GM21528 (cell line): Measurements from ENCODE around the gene ITGA6.

Experiments
- ATAC-seq: cut with Tn5 transposase; IDR thresholded peaks from one replicate; pipeline ENCODE4 v1.9.1; 2021; ENCODE audit warnings: mild to moderate bottlenecking, moderate library complexity; ENCODE audit not compliant: unreplicated experiment, low FRiP score

ITGA6 gene

DNA sequence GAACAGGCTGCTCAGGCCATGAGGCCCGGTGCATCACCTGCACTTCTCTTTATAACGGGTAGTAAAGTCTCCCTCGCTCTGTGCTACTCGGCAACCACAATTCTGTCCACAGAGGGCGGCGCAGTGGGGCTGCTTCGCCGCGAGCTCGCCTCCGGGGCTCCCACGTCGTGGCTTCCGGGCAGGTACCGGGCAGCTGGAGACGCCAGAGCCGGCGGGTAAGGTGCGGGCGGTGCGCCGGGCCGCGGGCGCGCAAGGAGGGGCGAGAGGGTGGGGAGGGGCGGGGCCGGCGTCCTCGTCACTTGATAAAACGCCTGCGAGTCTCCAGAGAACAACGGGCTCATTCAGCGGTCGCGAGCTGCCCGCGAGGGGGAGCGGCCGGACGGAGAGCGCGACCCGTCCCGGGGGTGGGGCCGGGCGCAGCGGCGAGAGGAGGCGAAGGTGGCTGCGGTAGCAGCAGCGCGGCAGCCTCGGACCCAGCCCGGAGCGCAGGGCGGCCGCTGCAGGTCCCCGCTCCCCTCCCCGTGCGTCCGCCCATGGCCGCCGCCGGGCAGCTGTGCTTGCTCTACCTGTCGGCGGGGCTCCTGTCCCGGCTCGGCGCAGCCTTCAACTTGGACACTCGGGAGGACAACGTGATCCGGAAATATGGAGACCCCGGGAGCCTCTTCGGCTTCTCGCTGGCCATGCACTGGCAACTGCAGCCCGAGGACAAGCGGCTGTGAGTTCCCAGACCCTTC is at the start of gene ITGA6:
ITGA6 (plus strand) TSS at position 331 of the 734 bp plus-strand sequence.
- no peak for ATAC-seq

- ATAC-seq, result no peak
Observed at GRCh38 chr2:172380436-172381274, 46.7 kb upstream of the ITGA6 start.

- no peak for ATAC-seq
Observed at GRCh38 chr2:172381275-172382027, 45.9 kb upstream of the ITGA6 start.

DNA sequence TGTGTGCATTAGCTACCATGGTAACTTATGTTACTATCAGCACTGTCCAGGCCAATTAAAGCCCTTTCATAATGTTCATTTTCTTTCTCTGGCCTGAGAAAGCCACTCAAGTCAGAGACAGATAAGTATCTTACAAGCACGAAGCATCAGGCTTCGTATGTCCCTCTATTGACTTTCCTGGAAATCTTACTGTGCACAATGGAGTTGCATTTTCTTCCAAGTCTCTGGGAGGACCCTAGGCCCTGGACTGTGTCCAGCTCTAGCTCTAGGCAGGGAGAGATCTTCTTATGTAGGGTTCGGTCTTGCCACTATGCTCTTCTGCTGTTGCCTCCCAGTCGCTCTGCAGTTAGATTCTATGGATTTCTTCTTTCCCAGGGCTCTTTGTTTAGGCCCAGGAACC is 40.0 kb upstream of the ITGA6 start:
- ATAC-seq, result no peak

DNA sequence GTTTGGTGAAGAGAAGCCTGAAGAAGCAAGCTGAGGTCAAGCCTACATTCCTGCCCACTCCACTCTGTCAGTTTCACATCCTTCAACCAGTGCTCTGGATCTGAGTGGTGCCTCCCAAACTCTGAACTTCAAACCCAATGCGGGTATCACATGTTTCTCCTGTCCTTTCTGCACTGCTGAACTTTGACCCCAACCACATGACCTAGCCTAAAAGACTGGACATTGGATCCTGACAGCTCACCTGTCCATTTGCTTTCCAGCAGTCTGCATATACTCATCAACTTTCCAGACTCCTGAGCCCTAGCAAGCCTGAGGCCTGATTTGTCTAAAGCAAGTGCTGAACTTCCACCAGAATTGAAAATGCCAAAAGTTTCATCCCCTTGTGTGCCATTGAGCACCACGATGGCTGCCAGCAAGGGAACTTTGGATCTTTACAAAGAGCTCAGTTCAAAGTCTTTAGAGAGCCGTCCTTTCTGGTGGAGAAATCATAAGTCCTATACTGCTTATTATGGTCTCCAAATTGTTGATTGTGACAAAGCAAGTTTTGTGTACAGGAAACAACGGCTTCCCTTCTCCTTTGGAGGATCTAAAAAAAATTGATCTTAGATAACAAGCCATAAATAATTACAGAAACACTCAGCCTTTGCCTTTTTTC is 37.6 kb upstream of the ITGA6 start:
- ATAC-seq, result no peak

DNA sequence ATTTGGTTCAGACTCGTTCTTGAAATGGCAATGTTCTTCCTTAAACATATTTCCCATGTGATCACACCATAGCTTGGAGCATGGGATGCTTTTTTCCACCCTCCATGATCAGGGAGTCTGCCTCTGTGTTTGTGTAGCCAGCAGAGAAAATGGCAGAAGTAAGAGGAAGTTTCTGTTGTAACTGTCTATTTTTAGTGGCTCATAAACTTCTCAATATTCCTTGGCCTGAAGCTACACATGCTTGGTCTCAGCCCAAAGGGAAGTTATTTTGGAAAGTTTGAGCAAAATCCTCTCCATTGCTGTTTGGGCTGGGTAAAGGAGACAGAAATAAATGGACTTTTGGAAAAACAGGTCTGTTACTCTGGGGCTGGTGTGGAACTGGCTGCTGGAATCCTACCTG is 33.4 kb upstream of the ITGA6 start:
- no peak for ATAC-seq

GRCh38 chr2:172395503-172395902 is 31.9 kb upstream of the ITGA6 start:
- ATAC-seq, result no peak

- no peak for ATAC-seq
Observed at GRCh38 chr2:172397148-172397834, 30.1 kb upstream of the ITGA6 start.

- ATAC-seq, result no peak
Observed at GRCh38 chr2:172398440-172398839, 28.9 kb upstream of the ITGA6 start.

DNA sequence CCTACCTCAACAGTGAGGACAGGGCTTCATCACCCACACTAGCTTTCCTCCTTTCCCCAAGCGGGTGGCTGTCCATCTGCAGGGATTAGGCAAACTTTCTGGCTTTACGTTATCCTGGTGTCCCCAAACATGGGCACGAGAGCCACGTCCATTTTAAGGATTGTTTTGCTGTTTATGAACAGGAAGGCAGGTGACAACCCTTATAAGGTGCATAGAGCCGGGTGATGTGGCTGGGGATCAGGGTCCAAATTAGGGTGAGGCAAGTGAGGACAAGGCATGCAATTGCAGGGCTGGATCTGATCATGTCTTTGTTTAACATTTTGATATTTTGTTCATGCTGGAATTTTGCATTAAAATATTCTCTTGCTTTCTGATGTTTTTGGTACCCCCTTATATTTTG is 27.6 kb upstream of the ITGA6 start:
- ATAC-seq, result no peak

GRCh38 chr2:172402198-172402597 is 25.2 kb upstream of the ITGA6 start:
- ATAC-seq, result no peak

GRCh38 chr2:172403402-172403801 is 24.0 kb upstream of the ITGA6 start:
- no peak for ATAC-seq

DNA sequence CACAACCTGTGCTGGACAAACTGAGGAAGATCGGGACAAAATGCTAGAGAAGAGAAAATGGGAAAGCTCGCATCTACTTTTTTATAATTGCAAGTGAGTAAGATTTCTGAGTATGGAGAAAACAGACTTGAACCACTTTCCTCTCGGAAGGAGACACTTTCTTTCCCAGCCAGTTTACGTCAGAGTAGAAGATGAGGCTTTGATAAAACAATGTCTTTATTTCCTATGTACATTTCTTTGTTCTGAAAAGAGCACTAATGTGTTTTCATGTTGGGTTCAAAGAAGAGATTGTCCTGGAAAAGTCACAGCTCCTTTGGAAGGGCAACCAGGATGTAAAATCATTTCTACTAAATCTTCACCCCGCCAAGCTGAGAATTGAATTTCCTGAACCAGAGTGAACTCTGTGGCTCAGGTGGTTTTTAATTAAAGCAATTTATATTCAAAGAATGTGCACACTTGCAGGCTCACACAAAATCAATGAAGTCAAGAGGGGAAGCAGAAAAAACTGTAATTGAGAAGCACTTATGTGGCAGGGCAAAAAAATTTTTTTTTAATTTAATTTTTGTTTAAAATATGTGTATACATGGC is 23.4 kb upstream of the ITGA6 start:
- no peak for ATAC-seq

DNA sequence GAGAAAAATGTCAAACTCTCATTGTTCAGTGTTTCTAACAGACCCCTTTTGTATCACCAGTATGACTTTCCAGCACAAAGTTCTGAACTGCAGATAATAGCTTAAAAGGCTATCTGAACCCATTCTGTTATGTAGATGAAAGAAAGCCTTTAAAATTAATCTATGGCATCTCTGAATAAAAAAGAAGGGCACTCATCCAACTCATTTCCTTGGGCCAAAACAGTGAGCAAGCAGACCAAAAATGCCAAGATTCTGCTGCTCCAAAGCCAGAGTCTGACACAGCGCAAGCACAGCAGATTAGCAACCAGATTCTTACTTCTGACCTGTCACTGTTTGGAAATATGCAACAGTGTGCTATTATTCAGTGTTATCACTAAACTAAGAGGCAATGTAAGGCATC is 22.6 kb upstream of the ITGA6 start:
- ATAC-seq, result no peak

GRCh38 chr2:172405673-172406072 is 21.7 kb upstream of the ITGA6 start:
- ATAC-seq, result no peak

DNA sequence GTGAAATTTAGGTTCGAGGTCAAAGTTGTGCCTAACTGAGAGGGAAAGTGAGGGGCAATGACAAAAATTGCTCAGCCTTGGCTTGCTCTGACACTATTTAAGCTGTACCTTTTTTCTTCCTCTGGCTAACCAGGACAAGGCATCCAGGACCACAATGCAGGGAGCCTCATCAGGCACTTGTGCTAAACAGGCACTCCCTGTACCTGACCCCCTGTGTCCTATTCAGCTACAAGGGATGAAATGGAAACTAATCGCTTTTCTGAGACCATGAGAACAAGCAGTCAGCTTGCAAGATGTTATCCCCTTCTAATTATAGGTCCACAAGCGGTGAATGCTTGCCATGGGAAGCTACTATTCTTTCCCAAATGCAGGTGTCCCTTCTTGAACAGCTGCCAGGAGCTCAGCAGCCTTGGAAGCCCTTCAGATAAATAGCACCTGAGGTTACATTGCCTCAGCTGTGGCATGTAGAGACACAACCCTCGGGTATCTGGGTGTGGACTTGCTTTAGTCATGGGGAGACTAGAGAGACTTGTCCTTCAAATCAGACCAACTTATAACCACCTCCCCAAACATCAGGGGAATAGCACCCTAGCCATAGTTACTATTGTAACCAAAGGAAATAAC is 19.1 kb upstream of the ITGA6 start:
- no peak for ATAC-seq

DNA sequence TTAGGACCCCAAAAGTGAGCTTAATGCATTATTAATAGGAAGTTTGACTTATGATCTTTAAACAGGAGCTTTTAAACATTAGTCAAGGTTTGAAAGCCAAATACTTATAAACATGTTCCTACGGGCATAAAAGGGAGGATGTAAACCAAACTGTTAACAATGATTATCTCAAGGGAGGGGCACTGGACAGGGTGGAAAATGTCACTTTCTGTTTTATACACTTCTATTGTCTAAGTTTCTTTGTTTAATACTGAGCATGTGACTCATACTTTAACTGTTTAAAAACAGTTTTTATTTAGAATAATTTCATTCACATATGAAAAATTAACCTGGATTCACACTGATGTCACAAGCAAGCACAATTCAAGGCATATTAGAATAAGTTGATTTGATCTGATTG is 18.3 kb upstream of the ITGA6 start:
- ATAC-seq, result no peak

DNA sequence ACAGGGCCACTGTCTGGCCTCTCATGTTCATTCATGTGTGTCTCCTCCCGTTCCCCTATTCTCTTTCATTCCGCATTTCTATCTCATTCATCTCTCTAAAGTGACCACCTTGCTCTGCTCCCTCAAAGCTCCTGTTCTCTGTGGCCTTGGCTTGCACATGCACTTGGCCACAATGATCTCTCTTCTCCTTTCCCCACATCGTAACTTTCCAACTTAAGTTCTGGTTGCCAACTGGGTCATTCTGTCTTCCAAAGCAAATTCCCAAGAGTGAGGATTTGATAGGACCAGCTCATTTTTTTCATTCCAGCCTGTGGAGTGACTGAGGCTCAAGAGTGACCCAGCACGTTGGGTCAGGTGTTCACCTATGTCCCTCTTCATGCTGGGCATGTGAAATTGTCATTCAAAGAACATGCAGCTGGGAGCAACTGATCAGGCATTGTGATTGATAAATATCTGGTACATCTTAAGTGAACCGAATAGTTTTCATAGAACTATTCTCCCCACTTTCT is 14.3 kb upstream of the ITGA6 start:
- ATAC-seq, result no peak
